ENCODE data around the gene BPGM.

The BPGM gene

DNA sequence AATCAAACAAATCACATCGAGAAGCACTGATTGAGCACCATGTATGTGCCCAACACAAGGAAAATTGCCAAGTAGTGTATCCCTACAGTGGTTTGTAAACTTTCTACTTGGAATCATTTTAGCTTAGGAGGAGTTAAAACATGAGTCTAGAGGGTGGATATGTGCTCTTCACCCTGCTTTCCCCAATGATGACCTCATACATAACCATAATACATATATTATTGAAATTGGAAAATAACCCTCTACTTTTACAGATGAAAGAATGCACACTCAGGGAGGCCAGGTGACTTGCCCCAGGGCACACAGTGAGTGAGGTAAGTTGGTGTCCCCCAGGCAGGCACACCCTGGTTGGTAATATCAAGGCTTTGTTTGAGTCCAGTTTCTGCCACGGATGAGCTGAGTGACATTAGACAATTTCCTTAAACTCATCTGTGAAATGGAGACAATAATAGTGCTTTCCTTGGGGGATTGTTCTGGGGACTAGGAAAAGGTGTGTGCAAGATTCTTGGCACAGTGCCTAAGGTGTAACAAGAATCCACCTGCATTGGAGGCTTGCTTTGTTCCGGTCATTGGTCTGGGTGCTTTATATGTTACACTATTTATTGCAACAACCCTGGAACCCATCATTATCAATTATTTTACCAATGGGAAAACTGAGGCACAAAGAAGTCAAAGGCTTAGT, 50.7 kb downstream of the BPGM start:
- DNase-seq (ENCODE audit: low spot score): no peak

DNA sequence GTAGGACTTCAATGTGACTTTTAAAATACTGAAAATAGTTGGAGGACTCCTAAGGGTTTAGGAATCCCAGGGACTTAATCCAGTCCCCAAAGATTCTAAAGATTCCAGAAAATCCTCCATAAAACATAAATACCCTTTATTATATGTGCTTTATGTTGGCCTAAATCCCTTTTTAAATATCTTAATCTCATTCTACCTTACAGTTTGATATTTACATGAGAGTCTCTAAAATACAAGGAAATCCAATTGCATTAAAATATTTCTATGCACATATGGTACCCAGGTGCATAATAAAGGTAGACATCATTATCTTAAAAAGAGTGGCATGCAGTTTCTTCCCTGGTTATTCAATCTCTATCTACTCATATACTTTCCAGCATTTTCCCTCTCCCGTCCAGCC, 51.8 kb downstream of the BPGM start:
- DNase-seq (ENCODE audit: low spot score): no peak

DNA sequence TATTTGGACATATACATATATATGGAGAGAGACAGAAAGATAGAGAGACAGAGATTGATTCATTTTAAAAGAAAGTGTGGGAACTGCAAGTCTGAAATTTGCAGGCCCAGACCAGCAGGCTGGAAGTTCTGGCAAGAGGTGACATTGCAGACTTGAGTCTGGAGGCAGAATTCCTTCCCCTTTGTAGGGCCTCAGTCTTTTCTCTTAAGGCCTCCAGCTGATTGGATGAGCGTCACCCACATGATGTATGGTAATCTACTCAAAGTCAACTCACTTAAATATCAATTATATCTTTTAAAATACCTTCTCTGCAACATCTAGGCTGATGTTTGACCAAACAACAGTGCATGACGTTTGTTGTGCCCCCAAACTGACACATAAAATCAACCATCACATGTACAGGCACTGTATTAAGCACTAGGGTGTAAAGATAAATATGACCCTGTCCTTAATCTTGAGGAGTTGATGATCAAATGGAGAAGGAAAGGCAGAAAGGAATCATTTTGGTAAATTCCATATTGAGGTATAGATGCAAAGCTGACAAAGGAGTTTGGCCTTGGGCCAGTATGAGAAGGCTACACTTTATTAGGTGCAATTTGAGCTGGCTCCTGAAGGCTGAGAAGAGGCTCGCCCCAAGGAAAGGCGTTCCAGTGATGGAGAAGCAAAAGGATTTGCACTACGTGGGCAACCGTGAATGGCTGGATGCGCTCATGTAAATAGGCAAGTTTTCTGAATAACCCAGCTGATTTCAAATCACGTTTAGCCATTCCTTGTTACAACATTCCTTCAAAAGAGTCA, 52.6 kb downstream of the BPGM start:
- DNase-seq (ENCODE audit: low spot score): no peak

DNA sequence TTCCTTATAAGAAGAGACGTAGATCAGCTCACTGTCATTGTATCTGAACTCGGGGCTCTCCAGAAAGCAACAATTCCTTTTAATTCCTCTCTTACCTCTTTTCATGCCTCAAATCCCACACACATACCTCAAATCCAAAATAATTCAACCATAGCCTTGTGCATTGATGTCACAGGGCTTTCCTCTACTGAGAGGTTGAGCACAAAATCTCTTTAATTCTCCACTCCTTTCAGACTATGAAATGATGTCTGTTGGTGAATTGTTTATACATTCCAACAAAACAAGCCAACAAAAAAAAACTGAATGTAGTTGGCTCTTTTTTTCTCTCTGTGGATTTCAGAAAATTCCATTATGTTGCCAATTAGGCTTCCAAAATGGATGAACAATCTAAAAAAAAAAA, 53.2 kb downstream of the BPGM start:
- no peak for DNase-seq (ENCODE audit: low spot score)

DNA sequence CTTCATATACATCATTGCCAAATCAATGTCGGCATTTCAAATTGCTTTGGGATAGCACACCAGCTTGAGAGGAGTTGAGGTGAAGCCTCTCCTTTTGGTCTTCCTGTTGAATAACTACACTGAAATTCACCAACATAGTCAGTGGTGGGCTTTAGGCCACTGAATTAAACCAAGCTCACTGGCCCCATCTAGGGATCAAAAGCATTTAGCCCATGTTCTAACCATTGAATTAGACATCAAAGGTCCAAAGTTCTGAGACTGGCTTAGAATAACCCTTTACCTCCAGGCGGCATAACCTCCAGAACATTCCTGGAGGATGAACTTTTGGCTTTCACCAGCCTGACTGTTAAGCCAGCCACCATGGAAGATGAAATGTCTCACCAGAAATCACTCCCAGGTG, 54.6 kb downstream of the BPGM start:
- no peak for DNase-seq (ENCODE audit: low spot score)

DNA sequence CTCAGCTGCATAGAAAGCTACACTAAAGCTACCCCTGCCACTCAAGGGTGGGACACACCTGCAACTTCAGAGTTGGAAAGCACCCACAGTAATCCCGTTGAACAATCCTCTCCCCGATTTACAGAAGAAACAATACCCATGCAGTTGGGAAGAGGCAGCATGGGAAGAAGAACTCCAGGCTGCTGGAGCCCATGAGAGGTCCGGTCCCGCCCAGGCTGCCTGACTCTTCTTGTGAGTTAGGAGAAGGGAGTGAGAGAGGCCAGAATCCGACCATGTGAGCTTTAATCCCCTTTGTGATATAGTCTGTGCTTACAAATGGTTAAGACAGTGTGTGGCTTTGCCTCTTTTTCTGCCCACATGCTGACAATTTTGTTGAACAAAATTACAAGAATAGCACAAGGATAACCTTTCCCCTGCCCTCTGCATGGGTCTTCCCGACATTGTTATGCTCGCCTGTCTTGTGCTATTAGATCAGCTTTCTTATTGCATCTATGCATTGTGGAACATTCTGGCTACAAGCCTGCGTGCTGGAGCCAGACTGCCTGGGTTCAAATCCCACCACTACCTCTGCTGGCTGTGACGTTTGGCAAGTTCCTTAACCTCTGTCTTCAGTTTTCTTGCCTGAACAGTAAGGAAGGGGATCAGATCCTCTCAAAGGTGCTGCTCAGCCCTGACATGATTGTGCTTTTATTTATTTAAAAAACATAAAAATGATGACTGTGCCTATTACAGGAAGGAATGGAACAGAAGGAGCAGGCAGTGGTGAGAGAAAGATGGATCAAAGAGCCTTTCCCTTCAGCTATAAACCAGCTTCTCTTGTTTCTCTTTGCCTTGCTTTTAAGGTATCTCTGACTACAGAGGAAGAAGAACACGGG, 56.0 kb downstream of the BPGM start:
- no peak for DNase-seq (ENCODE audit: low spot score)

DNA sequence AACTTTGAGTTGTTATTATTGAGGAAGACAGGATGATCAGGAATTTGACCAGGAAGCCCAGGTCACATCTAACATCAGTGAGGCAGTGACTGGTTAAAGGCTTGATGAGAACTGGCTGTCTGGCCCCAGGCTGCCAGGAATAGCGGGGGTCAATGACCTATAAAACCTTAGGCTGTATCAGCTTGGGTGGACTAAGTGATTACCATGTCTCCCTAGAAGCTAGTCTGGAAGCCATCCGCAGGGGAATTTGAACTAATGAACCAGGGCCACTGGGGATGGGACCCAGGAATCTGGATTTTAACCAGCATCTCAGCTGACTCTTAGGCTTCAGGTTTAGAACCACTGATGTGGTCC, 56.6 kb downstream of the BPGM start:
- DNase-seq (ENCODE audit: low spot score): no peak

DNA sequence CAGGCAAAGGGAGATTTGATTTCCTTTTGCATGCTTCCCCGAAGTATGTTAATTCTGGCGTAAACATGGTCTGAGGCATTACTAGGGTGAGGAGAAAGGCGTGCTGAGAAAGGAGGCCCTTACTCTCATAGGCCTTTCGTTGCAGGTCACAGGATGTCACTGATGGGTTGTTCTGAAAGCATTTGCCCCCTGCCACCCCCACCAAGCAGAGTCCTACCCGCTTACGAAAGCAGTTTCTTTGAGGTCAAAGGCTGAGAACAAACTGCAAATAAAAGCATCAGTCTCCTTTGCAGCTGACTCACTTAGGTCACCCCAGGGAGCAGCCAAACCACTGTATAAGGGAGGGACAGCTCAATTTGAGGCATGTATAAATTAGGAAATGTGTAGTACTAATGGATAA, 57.1 kb downstream of the BPGM start:
- DNase-seq (ENCODE audit: low spot score): no peak

DNA sequence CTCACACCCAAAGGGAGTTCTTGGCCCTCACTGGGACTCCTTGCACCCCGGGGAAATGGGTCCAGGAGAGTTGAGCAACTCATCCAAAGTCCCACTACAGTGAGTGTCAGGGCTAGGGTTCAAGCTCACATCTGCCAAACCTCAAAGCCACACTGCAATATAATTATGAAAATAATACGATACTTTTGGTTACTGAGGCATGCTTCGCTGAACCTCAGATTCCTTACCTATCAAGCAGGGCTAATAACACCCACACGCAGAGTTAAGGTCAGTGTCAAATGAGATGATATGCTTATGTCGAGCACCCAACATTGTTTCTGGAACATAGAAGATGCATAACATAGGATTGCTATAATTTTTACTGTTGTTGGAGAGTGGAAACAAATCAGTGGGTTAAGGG, 58.2 kb downstream of the BPGM start:
- DNase-seq (ENCODE audit: low spot score): no peak

DNA sequence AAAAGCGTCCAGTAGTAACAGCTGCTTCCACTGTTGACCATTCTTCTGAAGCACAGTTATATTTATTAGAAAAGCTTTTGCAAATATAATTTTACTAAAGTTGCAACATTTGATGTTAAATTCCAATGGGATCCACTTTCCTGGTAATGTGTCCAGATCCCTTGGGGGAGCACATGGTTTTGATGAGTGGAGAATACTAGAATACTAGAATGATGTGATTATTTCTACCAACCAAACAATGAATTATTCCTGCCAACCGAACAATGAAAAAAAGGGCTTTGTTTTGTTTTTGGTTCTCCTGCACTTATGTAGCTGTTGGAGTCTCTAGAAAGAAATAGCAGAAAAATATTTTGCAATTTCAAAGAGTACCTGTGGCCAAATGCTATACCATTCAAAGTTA, 59.1 kb downstream of the BPGM start:
- DNase-seq (ENCODE audit: low spot score): no peak

DNA sequence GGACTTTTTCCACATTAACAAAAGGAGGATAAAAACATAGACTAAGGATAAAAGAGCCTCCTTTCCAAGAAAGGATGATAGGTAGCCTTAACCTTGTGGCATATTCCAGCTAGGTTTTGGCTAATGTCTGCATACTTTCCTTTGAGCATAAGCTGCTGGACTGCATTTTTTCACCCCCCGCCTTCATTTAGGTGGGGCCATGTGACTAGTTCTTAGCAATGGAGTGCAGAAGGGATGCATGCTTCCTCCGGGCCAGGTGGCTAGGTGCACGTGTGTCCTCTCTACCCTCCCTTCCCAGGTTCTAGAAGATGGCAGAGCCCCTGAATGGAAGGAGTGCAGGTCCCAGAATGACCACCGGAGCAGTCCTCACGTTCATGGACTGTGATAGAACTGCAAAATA, 59.8 kb downstream of the BPGM start:
- DNase-seq (ENCODE audit: low spot score): no peak

DNA sequence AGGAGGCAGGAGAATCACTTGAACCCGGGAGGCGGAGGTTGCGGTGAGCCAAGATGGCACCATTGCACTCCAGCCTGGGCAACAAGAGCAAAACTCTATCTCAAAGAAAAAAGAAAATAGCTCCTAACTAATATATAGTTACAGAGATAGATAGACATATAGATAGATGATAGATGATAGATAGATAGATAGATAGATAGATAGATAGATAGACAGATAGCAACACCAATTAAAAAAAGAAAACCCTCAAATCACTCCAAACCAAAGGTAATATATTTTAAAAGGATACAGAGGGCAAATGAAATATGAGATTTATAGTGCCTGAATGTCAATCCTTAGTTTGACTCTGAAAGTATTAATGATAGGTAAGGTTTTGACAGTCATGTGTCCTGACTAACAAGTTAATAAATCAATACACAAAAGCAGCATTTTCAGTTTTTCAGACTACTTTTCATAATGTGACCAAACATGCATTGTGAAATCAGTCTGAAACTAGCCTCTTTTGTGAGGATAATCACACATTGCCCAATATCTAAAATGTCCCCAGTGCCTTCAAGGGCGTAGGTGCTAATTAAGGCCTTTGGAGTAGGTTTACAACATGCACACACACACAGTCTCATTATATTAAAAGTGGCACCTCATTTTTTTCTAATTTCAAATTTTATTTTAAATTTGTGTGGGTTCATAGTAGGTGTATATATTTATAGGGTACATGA, 61.2 kb downstream of the BPGM start:
- no peak for DNase-seq (ENCODE audit: low spot score)

DNA sequence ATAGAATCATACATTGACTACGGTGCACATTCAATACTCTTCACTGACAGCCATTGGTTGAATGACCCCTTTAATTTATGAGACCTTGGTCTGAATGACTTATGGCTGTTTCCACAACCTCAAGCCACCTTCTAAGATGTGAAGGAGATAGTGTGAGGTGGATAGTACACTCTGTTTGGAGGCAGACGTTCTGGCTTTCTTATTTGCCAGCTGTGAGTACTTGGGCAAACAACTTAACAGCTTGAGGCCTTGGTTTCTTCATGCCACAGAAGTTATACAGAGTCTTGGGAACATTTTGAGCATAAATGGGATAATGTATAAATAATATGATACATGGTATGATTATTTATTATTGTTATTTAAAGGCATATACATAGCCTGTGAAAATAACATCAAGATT, 62.0 kb downstream of the BPGM start:
- no peak for DNase-seq (ENCODE audit: low spot score)

DNA sequence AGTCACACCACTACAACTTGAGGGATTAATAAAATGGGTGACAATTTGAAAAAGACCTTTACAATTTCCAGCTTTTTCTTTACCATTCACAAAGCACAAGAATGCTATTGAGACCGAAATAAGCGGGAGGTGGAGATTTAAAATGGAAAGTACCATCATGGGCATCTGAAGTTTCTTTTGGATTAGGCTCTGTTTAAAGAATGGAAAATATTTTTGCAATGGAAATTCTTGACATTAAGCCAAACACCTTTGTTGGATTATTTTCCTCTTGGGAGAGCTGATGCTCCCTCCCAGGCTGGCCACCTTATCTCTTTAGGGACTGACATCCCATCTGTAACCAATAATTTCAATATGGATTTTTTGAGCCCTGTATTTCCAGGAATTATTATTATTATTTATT, 62.5 kb downstream of the BPGM start:
- no peak for DNase-seq (ENCODE audit: low spot score)

DNA sequence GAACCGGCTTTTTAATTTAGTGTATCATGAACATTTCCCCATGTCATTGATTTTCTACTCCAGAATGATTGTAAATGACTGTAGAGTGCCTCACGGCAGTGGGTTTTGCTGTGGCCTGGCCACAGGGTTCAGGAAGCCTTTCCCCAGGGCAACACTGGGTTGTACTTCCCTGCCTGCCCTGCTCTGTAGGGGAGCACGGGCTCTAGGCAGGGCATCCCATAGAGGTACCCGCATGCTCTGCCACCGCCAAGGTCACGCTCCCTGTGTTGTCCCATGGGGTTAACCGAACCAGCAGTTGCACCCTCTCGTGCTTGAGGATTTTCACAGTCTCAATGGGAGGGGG, 63.8 kb downstream of the BPGM start:
- DNase-seq (ENCODE audit: low spot score): no peak

DNA sequence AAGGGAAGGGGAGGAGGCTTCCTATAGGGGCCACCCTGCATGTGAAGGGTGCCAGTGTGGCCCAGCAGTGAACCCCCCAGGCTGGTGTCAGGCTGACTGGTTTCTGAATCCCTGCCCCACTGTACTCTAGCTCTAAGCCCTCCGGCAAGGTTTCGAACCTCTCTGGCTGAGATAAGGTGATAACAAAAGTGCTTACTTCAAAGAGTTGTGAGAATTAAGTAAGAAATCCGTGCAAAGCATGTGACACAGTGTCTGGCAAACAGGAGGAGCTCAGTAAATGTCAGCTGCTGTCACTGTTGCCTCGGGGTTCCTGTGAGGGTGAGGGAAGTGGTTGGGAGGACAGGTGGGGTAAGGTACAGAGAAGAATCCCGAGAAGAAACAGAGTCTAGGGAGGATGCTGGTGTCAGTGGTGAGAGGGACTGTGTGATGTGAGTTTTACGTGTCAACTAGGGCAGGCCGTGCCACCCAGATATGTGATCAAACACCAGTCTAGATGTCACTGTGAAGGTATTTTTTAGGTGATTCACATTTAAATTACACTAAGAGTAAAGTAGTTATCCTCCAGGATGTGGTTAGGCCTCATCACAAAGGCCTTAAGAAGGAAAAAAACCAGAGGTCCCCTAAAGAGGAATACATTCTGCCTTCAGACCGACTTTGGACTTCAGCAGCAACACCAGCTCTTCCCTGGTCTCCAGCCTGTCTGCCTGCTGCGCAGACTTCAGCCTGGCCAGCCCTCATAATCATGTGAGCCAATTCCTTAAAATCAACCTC, 64.4 kb downstream of the BPGM start:
- no peak for DNase-seq (ENCODE audit: low spot score)

DNA sequence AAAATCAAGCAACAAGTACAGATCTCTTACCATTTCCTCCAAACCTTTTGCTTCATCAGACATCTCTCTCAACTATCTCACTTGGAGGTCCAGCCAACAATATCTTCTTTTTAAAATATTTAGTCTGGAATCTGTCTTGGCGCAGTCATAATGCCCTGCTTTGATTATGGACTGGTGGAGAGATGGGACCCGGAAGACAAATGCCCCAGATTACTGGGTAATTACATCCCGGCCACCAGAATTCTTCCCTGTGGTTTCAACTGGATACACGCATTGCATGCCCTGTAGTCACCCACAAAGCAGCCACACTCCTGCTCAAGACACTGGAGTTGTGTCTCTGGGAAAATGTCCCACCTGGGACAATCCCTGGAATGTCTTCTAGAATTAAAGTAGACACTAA, 65.5 kb downstream of the BPGM start:
- no peak for DNase-seq (ENCODE audit: low spot score)

DNA sequence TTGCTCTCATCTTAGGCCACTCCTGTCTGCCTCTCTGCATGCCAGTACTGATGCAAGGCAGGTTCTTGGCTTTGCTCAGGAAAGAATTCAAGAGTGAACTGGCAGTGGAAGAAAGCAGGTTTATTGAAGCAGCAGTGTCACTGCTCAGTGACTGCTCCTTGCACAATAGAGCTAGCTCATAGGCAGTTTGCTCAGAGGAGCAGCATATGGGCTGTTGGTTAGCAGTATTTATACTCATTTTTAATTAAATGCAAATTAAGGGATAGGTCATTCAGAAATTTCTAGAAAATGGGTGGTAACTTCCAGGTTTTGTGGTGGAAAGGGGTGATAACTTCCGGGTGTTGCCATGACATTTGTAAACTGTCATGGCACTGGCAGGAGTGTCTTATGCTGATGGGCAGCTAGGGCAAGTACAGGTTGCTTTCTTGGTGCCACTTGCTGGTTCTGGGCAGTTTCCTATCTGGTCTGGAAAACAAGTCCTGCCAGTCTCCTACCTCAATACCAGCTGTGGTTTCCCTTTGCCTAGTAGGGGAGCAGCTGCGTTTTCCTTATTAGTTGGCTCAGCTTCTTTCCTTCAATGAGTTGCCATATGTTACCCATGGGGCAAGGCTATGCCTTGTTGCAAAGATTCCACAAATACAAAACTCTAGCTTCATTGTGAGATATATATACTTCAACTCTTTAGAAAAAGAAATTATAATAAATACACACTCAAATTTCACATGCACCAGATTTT, 68.0 kb downstream of the BPGM start:
- DNase-seq (ENCODE audit: low spot score): no peak

DNA sequence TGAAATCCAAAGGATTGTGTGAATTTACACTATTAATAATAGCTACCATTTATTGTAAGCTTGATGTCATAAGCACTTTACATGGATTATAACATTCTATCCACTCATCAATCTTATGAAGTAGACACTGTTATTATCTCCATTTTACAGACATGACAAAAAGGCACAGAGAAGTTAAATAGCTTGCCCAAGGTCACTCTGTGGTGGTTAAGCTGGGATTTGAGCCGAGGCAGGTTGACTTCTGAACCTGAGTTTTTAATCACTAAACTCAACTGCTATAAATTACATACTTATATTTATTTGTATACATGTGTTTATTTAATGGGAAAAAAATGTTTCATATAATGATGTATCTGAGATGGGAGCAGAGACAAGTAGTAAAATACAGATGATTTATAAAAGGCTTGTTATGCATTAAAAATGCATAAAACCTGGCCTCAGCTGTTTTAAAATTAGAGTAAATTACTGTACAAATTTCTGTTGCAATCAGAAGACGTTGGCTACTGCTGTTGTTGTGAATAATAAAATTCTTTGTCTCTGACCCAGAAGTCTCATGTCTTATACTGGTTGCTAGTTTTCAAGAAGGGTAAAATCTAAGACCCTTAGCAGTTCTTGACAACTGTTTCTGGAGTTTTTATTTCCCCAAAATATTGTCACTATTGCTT, 71.7 kb downstream of the BPGM start:
- no peak for DNase-seq (ENCODE audit: low spot score)
